Brain microvascular endothelial cell (primary cell): Measurements from ENCODE around the gene IRF8.
A peak's percentile ranks its signal among the peaks of the same experiment; 100 is the strongest.
"Not testable (repeated sequence)": the region's sequence is repeated elsewhere in the genome, so short reads cannot be mapped to it uniquely, and the experiment has no call there.

ENCODE experiments used
- DNase-seq: peaks from one replicate; pipeline ENCODE4 v3.0.0-alpha.2; 2020
- H3K27ac ChIP-seq: fragments of 250-450 bp; sonication (Bioruptor Pico); 2 replicates; pipeline ENCODE4 v1.5.1; 2020; ENCODE audit warnings: mild to moderate bottlenecking, moderate library complexity
- H3K27me3 ChIP-seq: fragments of 250-450 bp; sonication (Bioruptor Pico); replicated peaks from 2 replicates; pipeline ENCODE4 v1.5.1; 2020; ENCODE audit warnings: mild to moderate bottlenecking
- H3K36me3 ChIP-seq: fragments of 250-450 bp; sonication (Bioruptor Pico); replicated peaks from 2 replicates; pipeline ENCODE4 v1.5.1; 2020; ENCODE audit warnings: mild to moderate bottlenecking
- H3K4me3 ChIP-seq: 2 replicates; pipeline ENCODE4 v1.5.1; 2011; ENCODE audit warnings: low read depth, mild to moderate bottlenecking, control low read depth, low read length, moderate library complexity
- in situ Hi-C: cut with HindIII; loops from 2 replicates; pipeline ENCODE4 v1.10.0; 2017; ENCODE audit warnings: low sequenced_read_pairs, low pct_ligation_motif_present
- TF ChIP-seq, protein P1 (sequence below): IDR thresholded peaks from 2 replicates; pipeline ENCODE4 v1.5.1; 2011; ENCODE audit warnings: low read depth, mild to moderate bottlenecking, moderate library complexity, low read length, control low read depth, inconsistent platforms; ENCODE audit errors: missing control alignments

IRF8 gene

GRCh38 chr16:85871756-85872155, 27.2 kb upstream of the IRF8 start:
- Histone ChIP-seq H3K27me3 (peaks cover 7% of the 10 kb centered on the region), H3K27ac (no peak overlapping the region), H3K4me3 (no peak overlapping the region), H3K36me3 (no peaks in the 10 kb centered on the region)
- in situ Hi-C loops = no loop called here
- DNase-seq = no peak
- TF ChIP-seq, protein P1, sequence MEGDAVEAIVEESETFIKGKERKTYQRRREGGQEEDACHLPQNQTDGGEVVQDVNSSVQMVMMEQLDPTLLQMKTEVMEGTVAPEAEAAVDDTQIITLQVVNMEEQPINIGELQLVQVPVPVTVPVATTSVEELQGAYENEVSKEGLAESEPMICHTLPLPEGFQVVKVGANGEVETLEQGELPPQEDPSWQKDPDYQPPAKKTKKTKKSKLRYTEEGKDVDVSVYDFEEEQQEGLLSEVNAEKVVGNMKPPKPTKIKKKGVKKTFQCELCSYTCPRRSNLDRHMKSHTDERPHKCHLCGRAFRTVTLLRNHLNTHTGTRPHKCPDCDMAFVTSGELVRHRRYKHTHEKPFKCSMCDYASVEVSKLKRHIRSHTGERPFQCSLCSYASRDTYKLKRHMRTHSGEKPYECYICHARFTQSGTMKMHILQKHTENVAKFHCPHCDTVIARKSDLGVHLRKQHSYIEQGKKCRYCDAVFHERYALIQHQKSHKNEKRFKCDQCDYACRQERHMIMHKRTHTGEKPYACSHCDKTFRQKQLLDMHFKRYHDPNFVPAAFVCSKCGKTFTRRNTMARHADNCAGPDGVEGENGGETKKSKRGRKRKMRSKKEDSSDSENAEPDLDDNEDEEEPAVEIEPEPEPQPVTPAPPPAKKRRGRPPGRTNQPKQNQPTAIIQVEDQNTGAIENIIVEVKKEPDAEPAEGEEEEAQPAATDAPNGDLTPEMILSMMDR = no peak

- TF ChIP-seq, protein P1 = no peak
- in situ Hi-C loops = no loop called here
- Histone ChIP-seq H3K27me3 (peaks cover 7% of the 10 kb centered on the region), H3K36me3 (no peaks in the 10 kb centered on the region), H3K27ac (no peak overlapping the region), H3K4me3 (no peak overlapping the region)
- DNase-seq = no peak
Observed at GRCh38 chr16:85872734-85873133, 26.2 kb upstream of the IRF8 start.

- no peak for DNase-seq
- H3K4me3 ChIP-seq = no peak overlapping the region
- TF ChIP-seq, protein P1 = no peak
- H3K27ac ChIP-seq = no peak overlapping the region
- peaks cover 7% of the 10 kb centered on the region for H3K27me3 ChIP-seq
- no peaks in the 10 kb centered on the region for H3K36me3 ChIP-seq
- in situ Hi-C loops = no loop called here
Observed at GRCh38 chr16:85873153-85873552, 25.8 kb upstream of the IRF8 start.

- H3K4me3 ChIP-seq, in situ Hi-C loops, H3K36me3 ChIP-seq, H3K27ac ChIP-seq, H3K27me3 ChIP-seq, DNase-seq: not testable (repeated sequence)
Observed at GRCh38 chr16:85874031-85874430, 24.9 kb upstream of the IRF8 start.

DNA sequence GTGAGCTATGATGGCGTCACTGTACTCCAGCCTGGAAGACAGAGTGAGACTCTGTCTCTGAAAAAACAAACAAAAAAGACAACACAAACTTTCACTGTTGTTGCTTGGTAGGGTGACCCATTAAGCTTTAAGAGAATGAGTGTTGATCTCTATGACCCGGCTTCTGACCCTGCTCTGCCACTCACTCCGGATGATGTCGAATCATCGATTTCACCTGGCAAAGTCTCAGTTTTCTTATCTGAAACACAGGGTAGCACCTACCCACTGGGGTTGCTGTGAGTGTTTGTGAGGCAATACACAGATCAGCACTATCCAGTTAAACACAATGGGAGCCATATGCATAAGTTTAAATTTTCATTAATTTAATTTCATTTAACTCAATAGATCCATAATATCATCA, 20.6 kb upstream of the IRF8 start:
- TF ChIP-seq, protein P1 = no peak
- no peak overlapping the region for H3K27ac ChIP-seq
- in situ Hi-C loops = no loop called here
- no peak overlapping the region for H3K4me3 ChIP-seq
- H3K27me3 ChIP-seq = peaks cover 2% of the 10 kb centered on the region
- no peak for DNase-seq
- H3K36me3 ChIP-seq = no peaks in the 10 kb centered on the region

DNA sequence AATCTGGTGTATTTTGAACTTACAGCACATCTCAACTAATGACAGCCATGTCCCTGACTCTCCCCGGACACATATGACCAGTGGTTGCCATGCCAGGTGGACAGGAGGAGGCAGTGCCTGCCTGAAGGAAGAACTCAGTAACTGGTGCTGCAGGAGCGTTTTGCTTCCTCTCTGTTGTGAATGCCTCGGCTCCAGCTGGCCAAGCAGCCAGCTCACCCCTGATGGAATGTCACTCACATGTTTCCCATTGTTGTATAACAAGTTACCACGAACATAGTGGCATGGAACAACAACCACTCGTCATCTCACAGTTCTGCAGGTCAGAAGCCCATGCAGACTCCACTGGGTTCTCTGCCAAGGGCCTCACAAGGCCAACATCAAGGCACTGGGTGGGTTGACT, 20.1 kb upstream of the IRF8 start:
- no peaks in the 10 kb centered on the region for H3K36me3 ChIP-seq
- peak; percentile 78 for DNase-seq
- no peak overlapping the region for H3K27ac ChIP-seq
- TF ChIP-seq, protein P1 = peak; percentile 40
- in situ Hi-C loops = no loop called here
- H3K4me3 ChIP-seq = no peak overlapping the region
- peaks cover 2% of the 10 kb centered on the region for H3K27me3 ChIP-seq
